ENCODE measurements around the gene SDR42E2. TPM values are rescaled to one million over a fixed set of nuclear protein-coding genes. Genes with fewer than 3 reads are reported as not detected.
"Not testable (repeated sequence)": the region's sequence is repeated elsewhere in the genome, so short reads cannot be mapped to it uniquely, and the experiment has no call there.

The SDR42E2 gene
- total RNA-seq, 1 donor from 2014 or later: not detected

DNA sequence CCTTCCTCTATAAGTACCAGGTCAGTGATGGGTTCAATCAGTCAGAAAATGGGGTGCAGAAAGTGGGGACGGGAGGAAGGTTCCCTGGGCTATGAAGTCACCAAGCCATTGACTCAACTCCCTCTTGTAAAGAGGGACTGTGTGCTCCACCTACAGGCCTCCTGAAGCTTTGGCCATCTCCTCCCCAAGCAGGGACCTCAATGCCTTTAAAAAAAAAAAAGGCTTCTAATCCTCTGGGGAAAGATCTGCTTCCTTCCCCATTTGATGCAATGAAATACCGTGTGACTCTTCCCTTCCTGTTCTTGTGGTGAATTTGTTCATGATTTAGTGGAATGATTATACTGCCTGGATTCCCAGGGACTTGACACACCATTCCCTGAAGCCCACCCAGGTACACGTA lies 39.2 kb upstream of the SDR42E2 start:
- H3K36me3 Mint-ChIP-seq (ENCODE audit: unreplicated experiment): peaks cover 5% of the 10 kb centered on the region

DNA sequence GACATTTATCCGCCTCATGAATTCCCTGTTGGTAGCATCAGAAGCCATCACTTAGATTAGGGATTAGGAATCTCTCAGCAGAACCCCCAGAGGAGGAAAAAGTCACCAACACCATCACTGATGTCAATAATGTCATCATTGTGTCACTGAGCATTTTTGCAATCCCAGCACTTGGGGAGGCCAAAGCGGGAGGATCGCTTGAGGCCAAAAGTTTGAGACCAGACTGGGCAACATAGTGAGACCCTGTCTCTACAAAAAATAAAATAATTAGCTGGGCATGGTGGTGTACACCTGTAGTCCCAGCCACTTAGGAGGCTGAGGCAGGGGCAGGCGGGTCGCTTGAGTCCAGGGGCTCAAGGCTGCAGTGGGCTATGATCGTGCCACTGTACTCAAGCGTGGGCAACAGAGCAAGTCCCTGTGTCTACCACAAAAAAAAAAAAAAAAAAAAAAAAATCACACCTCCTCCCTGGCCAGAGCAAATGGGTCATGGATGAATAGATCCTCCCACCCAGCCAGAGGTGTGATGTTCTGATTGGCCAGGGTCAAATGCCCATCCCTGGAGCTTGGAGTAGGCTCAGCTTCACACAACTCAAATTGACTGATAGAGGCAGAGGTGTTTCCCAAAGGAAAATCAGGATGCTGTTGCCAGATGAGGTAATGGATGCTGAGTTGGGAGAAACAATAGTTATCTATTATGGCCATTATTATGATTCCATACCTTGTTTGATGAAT lies 38.4 kb upstream of the SDR42E2 start:
- Mint-ChIP-seq H3K4me3 (ENCODE audit: unreplicated experiment) (no peak overlapping the region), H3K4me1 (ENCODE audit: low read depth, unreplicated experiment) (no peaks in the 10 kb centered on the region), H3K27me3 (ENCODE audit: unreplicated experiment) (peaks cover 9% of the 10 kb centered on the region), H3K9me3 (ENCODE audit: unreplicated experiment) (peaks cover 6% of the 10 kb centered on the region), H3K27ac (ENCODE audit: unreplicated experiment) (no peak overlapping the region), H3K36me3 (ENCODE audit: unreplicated experiment) (peaks cover 6% of the 10 kb centered on the region)
- TF ChIP-seq, protein P1, sequence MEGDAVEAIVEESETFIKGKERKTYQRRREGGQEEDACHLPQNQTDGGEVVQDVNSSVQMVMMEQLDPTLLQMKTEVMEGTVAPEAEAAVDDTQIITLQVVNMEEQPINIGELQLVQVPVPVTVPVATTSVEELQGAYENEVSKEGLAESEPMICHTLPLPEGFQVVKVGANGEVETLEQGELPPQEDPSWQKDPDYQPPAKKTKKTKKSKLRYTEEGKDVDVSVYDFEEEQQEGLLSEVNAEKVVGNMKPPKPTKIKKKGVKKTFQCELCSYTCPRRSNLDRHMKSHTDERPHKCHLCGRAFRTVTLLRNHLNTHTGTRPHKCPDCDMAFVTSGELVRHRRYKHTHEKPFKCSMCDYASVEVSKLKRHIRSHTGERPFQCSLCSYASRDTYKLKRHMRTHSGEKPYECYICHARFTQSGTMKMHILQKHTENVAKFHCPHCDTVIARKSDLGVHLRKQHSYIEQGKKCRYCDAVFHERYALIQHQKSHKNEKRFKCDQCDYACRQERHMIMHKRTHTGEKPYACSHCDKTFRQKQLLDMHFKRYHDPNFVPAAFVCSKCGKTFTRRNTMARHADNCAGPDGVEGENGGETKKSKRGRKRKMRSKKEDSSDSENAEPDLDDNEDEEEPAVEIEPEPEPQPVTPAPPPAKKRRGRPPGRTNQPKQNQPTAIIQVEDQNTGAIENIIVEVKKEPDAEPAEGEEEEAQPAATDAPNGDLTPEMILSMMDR (IDR thresholded peaks at IDR 0.05; ENCODE audit: partially characterized antibody, unreplicated experiment): no peak
- no peak for DNase-seq

More for the DNA sequence above, 39.2 kb upstream of the SDR42E2 start:
- Mint-ChIP-seq H3K27me3 (ENCODE audit: unreplicated experiment) (peaks cover 9% of the 10 kb centered on the region), H3K4me1 (ENCODE audit: low read depth, unreplicated experiment) (no peaks in the 10 kb centered on the region), H3K27ac (ENCODE audit: unreplicated experiment) (no peak overlapping the region), H3K9me3 (ENCODE audit: unreplicated experiment) (peaks cover 2% of the 10 kb centered on the region), H3K4me3 (ENCODE audit: unreplicated experiment) (no peak overlapping the region)
- TF ChIP-seq, protein P1 (IDR thresholded peaks at IDR 0.05; ENCODE audit: partially characterized antibody, unreplicated experiment): no peak
- no peak for DNase-seq

DNA sequence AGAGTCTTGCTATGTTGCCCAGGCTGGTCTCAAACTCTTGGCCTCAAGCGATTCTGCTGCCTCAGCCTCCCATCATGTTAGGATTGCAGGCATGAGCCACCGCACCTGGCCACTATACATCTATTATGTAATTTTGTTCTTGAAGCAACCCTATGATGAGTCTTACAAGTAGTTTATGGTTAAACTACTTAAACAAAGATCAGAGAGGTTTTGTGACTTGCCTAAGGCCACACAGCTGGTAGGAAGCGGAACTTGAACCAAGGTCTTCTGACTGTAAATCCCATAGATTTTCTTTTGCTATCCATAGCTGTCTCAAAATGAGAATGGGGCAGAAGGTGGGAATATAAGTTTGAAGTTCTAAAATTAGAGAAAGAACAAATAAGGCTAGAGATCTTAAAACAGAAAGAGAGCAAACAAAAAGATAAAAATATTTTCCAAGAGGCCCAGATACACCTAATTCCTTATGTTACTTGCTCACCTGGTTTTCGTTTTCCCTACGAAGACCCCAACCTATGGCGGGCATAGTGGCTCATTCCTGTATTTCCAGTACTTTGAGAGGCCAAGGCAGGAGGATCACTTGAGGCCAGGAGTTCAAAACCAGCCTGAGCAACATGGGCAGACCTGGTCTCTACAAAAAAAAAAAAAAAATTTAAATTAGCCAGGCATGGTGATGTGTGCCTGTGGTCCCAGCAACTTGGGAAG lies 37.6 kb upstream of the SDR42E2 start:
- TF ChIP-seq, protein P1 (IDR thresholded peaks at IDR 0.05; ENCODE audit: partially characterized antibody, unreplicated experiment): no peak
- peaks cover 6% of the 10 kb centered on the region for H3K36me3 Mint-ChIP-seq (ENCODE audit: unreplicated experiment)
- peaks cover 6% of the 10 kb centered on the region for H3K9me3 Mint-ChIP-seq (ENCODE audit: unreplicated experiment)
- no peak overlapping the region for H3K27ac Mint-ChIP-seq (ENCODE audit: unreplicated experiment)
- H3K4me1 Mint-ChIP-seq (ENCODE audit: low read depth, unreplicated experiment): no peaks in the 10 kb centered on the region
- DNase-seq: no peak
- H3K4me3 Mint-ChIP-seq (ENCODE audit: unreplicated experiment): no peak overlapping the region
- H3K27me3 Mint-ChIP-seq (ENCODE audit: unreplicated experiment): peaks cover 7% of the 10 kb centered on the region

DNA sequence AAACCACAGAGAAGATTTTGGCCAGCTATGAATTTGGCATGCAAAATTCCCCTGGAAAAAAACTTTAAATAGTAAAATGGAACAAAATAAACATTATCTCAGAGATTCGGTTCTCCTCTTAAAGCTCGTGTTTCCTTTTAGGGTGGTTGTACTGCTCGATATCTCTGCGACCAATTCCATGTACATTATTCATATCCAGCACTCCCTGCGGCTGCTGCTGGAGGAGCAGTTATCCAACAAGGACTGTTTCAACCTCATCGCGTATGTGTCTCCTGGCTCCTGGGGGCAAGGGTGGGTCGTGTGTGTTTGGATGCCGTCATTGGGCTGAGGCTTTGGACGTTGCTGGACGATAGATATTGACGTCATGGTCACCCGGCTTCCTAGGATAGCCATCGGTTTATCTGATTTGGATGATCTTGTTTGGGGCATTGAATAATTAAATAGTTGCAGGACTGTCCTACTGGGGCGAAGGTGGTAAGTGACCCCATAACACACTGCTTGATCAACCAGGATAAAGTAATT lies 36.2 kb upstream of the SDR42E2 start:
- Mint-ChIP-seq H3K27me3 (ENCODE audit: unreplicated experiment) (peaks cover 9% of the 10 kb centered on the region), H3K27ac (ENCODE audit: unreplicated experiment) (no peak overlapping the region), H3K4me3 (ENCODE audit: unreplicated experiment) (no peak overlapping the region), H3K36me3 (ENCODE audit: unreplicated experiment) (peaks cover 6% of the 10 kb centered on the region), H3K9me3 (ENCODE audit: unreplicated experiment) (peaks cover 6% of the 10 kb centered on the region), H3K4me1 (ENCODE audit: low read depth, unreplicated experiment) (no peaks in the 10 kb centered on the region)
- TF ChIP-seq, protein P1 (IDR thresholded peaks at IDR 0.05; ENCODE audit: partially characterized antibody, unreplicated experiment): no peak
- no peak for DNase-seq

DNA sequence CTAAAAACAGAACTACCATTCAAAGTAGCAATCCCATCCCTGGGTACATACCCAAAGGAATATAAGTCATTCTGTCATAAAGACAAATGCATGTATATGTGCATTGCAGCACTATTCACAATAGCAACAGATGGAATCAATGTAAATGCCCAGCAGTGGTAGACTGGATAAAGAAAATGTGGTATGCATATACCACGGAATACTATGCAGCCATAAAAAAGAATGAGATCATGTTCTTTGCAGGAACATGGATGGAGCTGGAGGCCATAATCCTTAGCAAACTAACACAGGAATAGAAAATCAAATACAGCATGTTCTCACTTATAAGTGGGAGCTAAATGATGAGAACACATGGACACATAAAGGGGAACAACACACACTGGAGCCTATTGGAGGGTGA lies 33.8 kb upstream of the SDR42E2 start:
- not testable (repeated sequence) for H3K4me1 Mint-ChIP-seq (ENCODE audit: low read depth, unreplicated experiment); H3K36me3 Mint-ChIP-seq (ENCODE audit: unreplicated experiment); H3K27ac Mint-ChIP-seq (ENCODE audit: unreplicated experiment); DNase-seq; H3K9me3 Mint-ChIP-seq (ENCODE audit: unreplicated experiment); H3K27me3 Mint-ChIP-seq (ENCODE audit: unreplicated experiment); H3K4me3 Mint-ChIP-seq (ENCODE audit: unreplicated experiment)
